Body of pancreas (tissue), 4 donors: ENCODE measurements around the gene ETFDH.

ENCODE experiments used
- POLR2A ChIP-seq, 3 donors: fragments of 450-650 bp; IDR thresholded peaks; one replicate each; pipeline ENCODE4 v1.6.1; 2016; ENCODE audit warnings: antibody characterized with exemption in 3 of 3, mild to moderate bottlenecking in 2 of 3
- TF ChIP-seq, protein P1 (sequence below), 7 experiments: fragments of 450-650 bp in 4 of 7; fragments of 200-600 bp in 3 of 7; sonication (generic) in 3 of 7; IDR thresholded peaks; one replicate each; pipeline ENCODE4 v1.5.1; 2016 to 2019; ENCODE audit warnings: antibody characterized with exemption in 7 of 7

DNA sequence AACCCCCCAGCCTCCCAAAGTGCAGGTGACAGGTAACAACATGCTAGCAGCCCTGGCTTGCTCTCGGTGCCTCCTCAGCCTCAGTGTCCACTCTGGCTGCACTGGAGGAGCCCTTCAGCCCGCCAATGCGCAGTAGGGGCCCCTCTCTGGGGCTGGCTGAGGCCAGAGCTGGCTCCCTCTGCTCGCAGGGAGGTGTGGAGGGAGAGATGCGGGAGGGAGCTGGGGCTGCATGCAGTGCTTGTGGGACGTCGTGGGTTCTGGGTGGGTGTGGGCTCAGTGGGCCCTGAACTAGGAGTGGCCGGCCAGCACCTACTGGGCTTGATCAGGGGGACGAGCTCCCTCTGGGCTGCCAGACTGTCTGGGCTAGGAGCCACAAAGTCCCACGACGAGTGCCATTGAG, 14.8 kb upstream of the ETFDH start:
- TF ChIP-seq, protein P1, sequence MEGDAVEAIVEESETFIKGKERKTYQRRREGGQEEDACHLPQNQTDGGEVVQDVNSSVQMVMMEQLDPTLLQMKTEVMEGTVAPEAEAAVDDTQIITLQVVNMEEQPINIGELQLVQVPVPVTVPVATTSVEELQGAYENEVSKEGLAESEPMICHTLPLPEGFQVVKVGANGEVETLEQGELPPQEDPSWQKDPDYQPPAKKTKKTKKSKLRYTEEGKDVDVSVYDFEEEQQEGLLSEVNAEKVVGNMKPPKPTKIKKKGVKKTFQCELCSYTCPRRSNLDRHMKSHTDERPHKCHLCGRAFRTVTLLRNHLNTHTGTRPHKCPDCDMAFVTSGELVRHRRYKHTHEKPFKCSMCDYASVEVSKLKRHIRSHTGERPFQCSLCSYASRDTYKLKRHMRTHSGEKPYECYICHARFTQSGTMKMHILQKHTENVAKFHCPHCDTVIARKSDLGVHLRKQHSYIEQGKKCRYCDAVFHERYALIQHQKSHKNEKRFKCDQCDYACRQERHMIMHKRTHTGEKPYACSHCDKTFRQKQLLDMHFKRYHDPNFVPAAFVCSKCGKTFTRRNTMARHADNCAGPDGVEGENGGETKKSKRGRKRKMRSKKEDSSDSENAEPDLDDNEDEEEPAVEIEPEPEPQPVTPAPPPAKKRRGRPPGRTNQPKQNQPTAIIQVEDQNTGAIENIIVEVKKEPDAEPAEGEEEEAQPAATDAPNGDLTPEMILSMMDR (IDR thresholded peaks at IDR 0.05): no peak
- no peak for TF ChIP-seq POLR2A (IDR thresholded peaks at IDR 0.05)
